Activated gamma-delta T cell (primary cell): ENCODE measurements around the gene LGSN.

Experiments
- DNase-seq: peaks from one replicate; lab custom pipeline; 2025; lab: John Stamatoyannopoulos, UW

LGSN gene

GRCh38 chr6:63306420-63306819 lies 13.4 kb downstream of the LGSN start:
- DNase-seq, result no peak

- no peak for DNase-seq
Measured at GRCh38 chr6:63305277-63305676, 14.5 kb downstream of the LGSN start.

GRCh38 chr6:63303476-63303875 lies 16.3 kb downstream of the LGSN start:
- DNase-seq, result no peak

- no peak for DNase-seq
Measured at GRCh38 chr6:63299667-63300066, 20.1 kb downstream of the LGSN start.

GRCh38 chr6:63295553-63296194 lies 24.1 kb downstream of the LGSN start:
- no peak for DNase-seq

GRCh38 chr6:63290492-63291058 lies 29.2 kb downstream of the LGSN start:
- DNase-seq, result no peak

GRCh38 chr6:63289269-63289872 lies 30.4 kb downstream of the LGSN start:
- no peak for DNase-seq

- DNase-seq, result no peak
Measured at GRCh38 chr6:63280639-63281180, 39.1 kb downstream of the LGSN start.

- no peak for DNase-seq
Measured at GRCh38 chr6:63278916-63279315, 40.9 kb downstream of the LGSN start.

GRCh38 chr6:63275953-63276352 lies 43.8 kb downstream of the LGSN start:
- no peak for DNase-seq

- DNase-seq, result peak; percentile 10
Measured at GRCh38 chr6:63274795-63275430, 44.9 kb downstream of the LGSN start.

- DNase-seq, result no peak
Measured at GRCh38 chr6:63272397-63272796, 47.4 kb downstream of the LGSN start.

GRCh38 chr6:63269470-63269869 lies 50.3 kb downstream of the LGSN start:
- no peak for DNase-seq

- DNase-seq, result no peak
Measured at GRCh38 chr6:63268574-63268973, 51.2 kb downstream of the LGSN start.

- no peak for DNase-seq
Measured at GRCh38 chr6:63267828-63268227, 52.0 kb downstream of the LGSN start.

GRCh38 chr6:63267046-63267445 lies 52.7 kb downstream of the LGSN start:
- DNase-seq, result no peak

- DNase-seq, result no peak
Measured at GRCh38 chr6:63263444-63263843, 56.3 kb downstream of the LGSN start.

GRCh38 chr6:63261820-63262219 lies 58.0 kb downstream of the LGSN start:
- no peak for DNase-seq

GRCh38 chr6:63259153-63259552 lies 60.6 kb downstream of the LGSN start:
- no peak for DNase-seq

- no peak for DNase-seq
Measured at GRCh38 chr6:63249875-63250482, 69.8 kb downstream of the LGSN start.

- DNase-seq, result no peak
Measured at GRCh38 chr6:63246581-63246980, 73.2 kb downstream of the LGSN start.

- DNase-seq, result no peak
Measured at GRCh38 chr6:63245909-63246308, 73.9 kb downstream of the LGSN start.
